ENCODE results near the gene LIPI.

LIPI gene

GRCh38 chr21:14243874-14244273 lies 33.1 kb upstream of the LIPI start:
- Histone ChIP-seq H3K9me3 (ENCODE audit: insufficient read depth, low read length) (no peaks in the 10 kb centered on the region), H3K4me3 (ENCODE audit: insufficient read depth, low read length, poor library complexity, severe bottlenecking) (no peak overlapping the region), H3K4me2 (ENCODE audit: low read depth, low read length, poor library complexity, severe bottlenecking) (no peak overlapping the region), H2AFZ (ENCODE audit: low read depth, low read length, severe bottlenecking) (no peak overlapping the region), H3K9ac (ENCODE audit: low read length) (no peak overlapping the region), H3K36me3 (ENCODE audit: low read length) (no peaks in the 10 kb centered on the region), H3K27ac (ENCODE audit: low read depth, low read length) (no peak overlapping the region), H3K79me2 (ENCODE audit: insufficient read depth, low read length) (no peaks in the 10 kb centered on the region), H3K9me2 (replicated peaks; ENCODE audit: insufficient read depth, low read length) (no peaks in the 10 kb centered on the region), H4K20me1 (ENCODE audit: low read depth, low read length) (no peaks in the 10 kb centered on the region), H3K27me3 (ENCODE audit: low read length) (no peaks in the 10 kb centered on the region), H3F3A (ENCODE audit: insufficient read depth) (no peaks in the 10 kb centered on the region)
- TF ChIP-seq CTCF (IDR thresholded peaks at IDR 0.05; ENCODE audit: insufficient read depth, low read length, poor library complexity, severe bottlenecking): no peak
- TF ChIP-seq EZH2phosphoT487 (conservative IDR thresholded peaks at IDR 0.05; ENCODE audit: low read length): no peak

- no peaks in the 10 kb centered on the region for H3K9me2 ChIP-seq (replicated peaks; ENCODE audit: insufficient read depth, low read length)
- no peaks in the 10 kb centered on the region for H3K36me3 ChIP-seq (ENCODE audit: low read length)
- no peak overlapping the region for H2AFZ ChIP-seq (ENCODE audit: low read depth, low read length, severe bottlenecking)
- no peaks in the 10 kb centered on the region for H3K9me3 ChIP-seq (ENCODE audit: insufficient read depth, low read length)
- H3K27ac ChIP-seq (ENCODE audit: low read depth, low read length): no peak overlapping the region
- no peak overlapping the region for H3K4me3 ChIP-seq (ENCODE audit: insufficient read depth, low read length, poor library complexity, severe bottlenecking)
- TF ChIP-seq CTCF (IDR thresholded peaks at IDR 0.05; ENCODE audit: insufficient read depth, low read length, poor library complexity, severe bottlenecking): no peak
- TF ChIP-seq EZH2phosphoT487 (conservative IDR thresholded peaks at IDR 0.05; ENCODE audit: low read length): no peak
- no peaks in the 10 kb centered on the region for H3K79me2 ChIP-seq (ENCODE audit: insufficient read depth, low read length)
- no peaks in the 10 kb centered on the region for H4K20me1 ChIP-seq (ENCODE audit: low read depth, low read length)
- no peak overlapping the region for H3K4me2 ChIP-seq (ENCODE audit: low read depth, low read length, poor library complexity, severe bottlenecking)
- H3K9ac ChIP-seq (ENCODE audit: low read length): no peak overlapping the region
- H3F3A ChIP-seq (ENCODE audit: insufficient read depth): no peaks in the 10 kb centered on the region
- no peaks in the 10 kb centered on the region for H3K27me3 ChIP-seq (ENCODE audit: low read length)
These were observed 32.7 kb upstream of the LIPI start for GRCh38 chr21:14243461-14243860.

- H3K79me2 ChIP-seq (ENCODE audit: insufficient read depth, low read length): no peaks in the 10 kb centered on the region
- no peaks in the 10 kb centered on the region for H3F3A ChIP-seq (ENCODE audit: insufficient read depth)
- no peak for TF ChIP-seq EZH2phosphoT487 (conservative IDR thresholded peaks at IDR 0.05; ENCODE audit: low read length)
- no peak overlapping the region for H3K4me3 ChIP-seq (ENCODE audit: insufficient read depth, low read length, poor library complexity, severe bottlenecking)
- H3K36me3 ChIP-seq (ENCODE audit: low read length): no peaks in the 10 kb centered on the region
- no peaks in the 10 kb centered on the region for H4K20me1 ChIP-seq (ENCODE audit: low read depth, low read length)
- no peak overlapping the region for H3K27ac ChIP-seq (ENCODE audit: low read depth, low read length)
- no peaks in the 10 kb centered on the region for H3K27me3 ChIP-seq (ENCODE audit: low read length)
- peak overlapping the region; percentile 20 for H2AFZ ChIP-seq (ENCODE audit: low read depth, low read length, severe bottlenecking)
- H3K9me3 ChIP-seq (ENCODE audit: insufficient read depth, low read length): no peaks in the 10 kb centered on the region
- H3K9me2 ChIP-seq (replicated peaks; ENCODE audit: insufficient read depth, low read length): no peaks in the 10 kb centered on the region
- H3K9ac ChIP-seq (ENCODE audit: low read length): no peak overlapping the region
- no peak overlapping the region for H3K4me2 ChIP-seq (ENCODE audit: low read depth, low read length, poor library complexity, severe bottlenecking)
These were observed 30.5 kb upstream of the LIPI start for GRCh38 chr21:14241297-14241696.

GRCh38 chr21:14239281-14239680 lies 28.5 kb upstream of the LIPI start:
- H3K9me3 ChIP-seq (ENCODE audit: insufficient read depth, low read length): no peaks in the 10 kb centered on the region
- H2AFZ ChIP-seq (ENCODE audit: low read depth, low read length, severe bottlenecking): no peak overlapping the region
- no peaks in the 10 kb centered on the region for H3F3A ChIP-seq (ENCODE audit: insufficient read depth)
- TF ChIP-seq EZH2phosphoT487 (conservative IDR thresholded peaks at IDR 0.05; ENCODE audit: low read length) (no peak), CTCF (IDR thresholded peaks at IDR 0.05; ENCODE audit: insufficient read depth, low read length, poor library complexity, severe bottlenecking) (no peak)
- H3K27me3 ChIP-seq (ENCODE audit: low read length): no peaks in the 10 kb centered on the region
- H3K79me2 ChIP-seq (ENCODE audit: insufficient read depth, low read length): no peaks in the 10 kb centered on the region
- H3K4me3 ChIP-seq (ENCODE audit: insufficient read depth, low read length, poor library complexity, severe bottlenecking): no peak overlapping the region
- H3K27ac ChIP-seq (ENCODE audit: low read depth, low read length): no peak overlapping the region
- H4K20me1 ChIP-seq (ENCODE audit: low read depth, low read length): no peaks in the 10 kb centered on the region
- no peaks in the 10 kb centered on the region for H3K9me2 ChIP-seq (replicated peaks; ENCODE audit: insufficient read depth, low read length)
- no peak overlapping the region for H3K4me2 ChIP-seq (ENCODE audit: low read depth, low read length, poor library complexity, severe bottlenecking)
- H3K36me3 ChIP-seq (ENCODE audit: low read length): no peaks in the 10 kb centered on the region
- no peak overlapping the region for H3K9ac ChIP-seq (ENCODE audit: low read length)
